ENCODE results near the gene CBY1. TPM values are rescaled to one million over a fixed set of nuclear protein-coding genes. Genes with fewer than 3 reads are reported as not detected.

The CBY1 gene
- polyA plus RNA-seq, 1 of the 3 experiments (the other 2 are of a cell fraction) = 21.8 TPM

GRCh38 chr22:38712486-38713207, 56.2 kb downstream of the CBY1 start:
- DNase-seq = no peak
- no peaks in the 10 kb centered on the region for H3F3A ChIP-seq (replicated peaks; ENCODE audit: insufficient read depth)
- H3K4me3 ChIP-seq (ENCODE audit: low read depth in 2 of 2, low read length in 1 of 2) = no peak overlapping the region
- no peaks in the 10 kb centered on the region; a peak in 1 of 4 replicates for H3K4me1 ChIP-seq (ENCODE audit: control insufficient read depth in 1 of 2, insufficient read depth in 2 of 2, low read depth in 1 of 2, low read length in 1 of 2)
- H3K36me3 ChIP-seq (replicated peaks in 1 of 2; ENCODE audit: control insufficient read depth in 1 of 2, insufficient read depth in 2 of 2, low read length in 1 of 2) = peaks cover 0 to 3% of the 10 kb centered on the region in 2 experiments
- no peak overlapping the region for H2AFZ ChIP-seq (ENCODE audit: low read depth)
- ChIA-PET POLR2A (no interaction called here), CTCF (interaction anchor here (0.6 to 1.6 kb wide), 2 partner anchors 12 to 20 kb away, joined by 3 to 4 read pairs; no protein-coding TSS in a partner anchor)
- H3K4me2 ChIP-seq = no peak overlapping the region
- TF ChIP-seq, protein P1, sequence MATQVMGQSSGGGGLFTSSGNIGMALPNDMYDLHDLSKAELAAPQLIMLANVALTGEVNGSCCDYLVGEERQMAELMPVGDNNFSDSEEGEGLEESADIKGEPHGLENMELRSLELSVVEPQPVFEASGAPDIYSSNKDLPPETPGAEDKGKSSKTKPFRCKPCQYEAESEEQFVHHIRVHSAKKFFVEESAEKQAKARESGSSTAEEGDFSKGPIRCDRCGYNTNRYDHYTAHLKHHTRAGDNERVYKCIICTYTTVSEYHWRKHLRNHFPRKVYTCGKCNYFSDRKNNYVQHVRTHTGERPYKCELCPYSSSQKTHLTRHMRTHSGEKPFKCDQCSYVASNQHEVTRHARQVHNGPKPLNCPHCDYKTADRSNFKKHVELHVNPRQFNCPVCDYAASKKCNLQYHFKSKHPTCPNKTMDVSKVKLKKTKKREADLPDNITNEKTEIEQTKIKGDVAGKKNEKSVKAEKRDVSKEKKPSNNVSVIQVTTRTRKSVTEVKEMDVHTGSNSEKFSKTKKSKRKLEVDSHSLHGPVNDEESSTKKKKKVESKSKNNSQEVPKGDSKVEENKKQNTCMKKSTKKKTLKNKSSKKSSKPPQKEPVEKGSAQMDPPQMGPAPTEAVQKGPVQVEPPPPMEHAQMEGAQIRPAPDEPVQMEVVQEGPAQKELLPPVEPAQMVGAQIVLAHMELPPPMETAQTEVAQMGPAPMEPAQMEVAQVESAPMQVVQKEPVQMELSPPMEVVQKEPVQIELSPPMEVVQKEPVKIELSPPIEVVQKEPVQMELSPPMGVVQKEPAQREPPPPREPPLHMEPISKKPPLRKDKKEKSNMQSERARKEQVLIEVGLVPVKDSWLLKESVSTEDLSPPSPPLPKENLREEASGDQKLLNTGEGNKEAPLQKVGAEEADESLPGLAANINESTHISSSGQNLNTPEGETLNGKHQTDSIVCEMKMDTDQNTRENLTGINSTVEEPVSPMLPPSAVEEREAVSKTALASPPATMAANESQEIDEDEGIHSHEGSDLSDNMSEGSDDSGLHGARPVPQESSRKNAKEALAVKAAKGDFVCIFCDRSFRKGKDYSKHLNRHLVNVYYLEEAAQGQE (IDR thresholded peaks at IDR 0.05; ENCODE audit: low read depth, low read length) = no peak
- TF ChIP-seq POLR2AphosphoS5 (IDR thresholded peaks at IDR 0.05; ENCODE audit: low read depth, low read length) (no peak), GATA2 (CRISPR knock-in tag; IDR thresholded peaks at IDR 0.05) (no peak), TCF12 (IDR thresholded peaks at IDR 0.05) (no peak)
- peaks cover 76% of the 10 kb centered on the region for H3K79me2 ChIP-seq (ENCODE audit: insufficient read depth)
- no peaks in the 10 kb centered on the region for H3K27me3 ChIP-seq (ENCODE audit: insufficient read depth)
- WGBS (ENCODE audit: low lambda C conversion rate) = 99% methylated on average over 11 of the region's 11 CpGs
- no peak overlapping the region for H3K9ac ChIP-seq
- H3K9me3 ChIP-seq = no peaks in the 10 kb centered on the region
- no peak overlapping the region for H3K27ac ChIP-seq (ENCODE audit: low read depth in 2 of 2, low read length in 1 of 2)
- H4K20me1 ChIP-seq (ENCODE audit: insufficient read depth) = peaks cover 14% of the 10 kb centered on the region; the same call in 1 of the 2 replicates
- H3K9me2 ChIP-seq = no peaks in the 10 kb centered on the region

GRCh38 chr22:38713921-38714320, 57.5 kb downstream of the CBY1 start:
- H3K4me1 ChIP-seq (ENCODE audit: control insufficient read depth in 1 of 2, insufficient read depth in 2 of 2, low read depth in 1 of 2, low read length in 1 of 2) = no peaks in the 10 kb centered on the region; a peak in 1 of 4 replicates
- TF ChIP-seq, protein P2, sequence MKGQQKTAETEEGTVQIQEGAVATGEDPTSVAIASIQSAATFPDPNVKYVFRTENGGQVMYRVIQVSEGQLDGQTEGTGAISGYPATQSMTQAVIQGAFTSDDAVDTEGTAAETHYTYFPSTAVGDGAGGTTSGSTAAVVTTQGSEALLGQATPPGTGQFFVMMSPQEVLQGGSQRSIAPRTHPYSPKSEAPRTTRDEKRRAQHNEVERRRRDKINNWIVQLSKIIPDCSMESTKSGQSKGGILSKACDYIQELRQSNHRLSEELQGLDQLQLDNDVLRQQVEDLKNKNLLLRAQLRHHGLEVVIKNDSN (IDR thresholded peaks at IDR 0.05; ENCODE audit: borderline replicate concordance, low read depth) = no peak
- no peak for TF ChIP-seq GABPA (IDR thresholded peaks at IDR 0.05; ENCODE audit: low read depth)
- no peak for TF ChIP-seq MEF2A (IDR thresholded peaks at IDR 0.05; ENCODE audit: borderline replicate concordance, low read depth)
- TF ChIP-seq MAX (IDR thresholded peaks at IDR 0.05; ENCODE audit: low read depth) = no peak
- TF ChIP-seq, protein P3, sequence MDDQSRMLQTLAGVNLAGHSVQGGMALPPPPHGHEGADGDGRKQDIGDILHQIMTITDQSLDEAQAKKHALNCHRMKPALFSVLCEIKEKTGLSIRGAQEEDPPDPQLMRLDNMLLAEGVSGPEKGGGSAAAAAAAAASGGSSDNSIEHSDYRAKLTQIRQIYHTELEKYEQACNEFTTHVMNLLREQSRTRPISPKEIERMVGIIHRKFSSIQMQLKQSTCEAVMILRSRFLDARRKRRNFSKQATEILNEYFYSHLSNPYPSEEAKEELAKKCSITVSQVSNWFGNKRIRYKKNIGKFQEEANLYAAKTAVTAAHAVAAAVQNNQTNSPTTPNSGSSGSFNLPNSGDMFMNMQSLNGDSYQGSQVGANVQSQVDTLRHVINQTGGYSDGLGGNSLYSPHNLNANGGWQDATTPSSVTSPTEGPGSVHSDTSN (IDR thresholded peaks at IDR 0.05) = no peak
- no peak for TF ChIP-seq TCF12 (IDR thresholded peaks at IDR 0.05)
- TF ChIP-seq YY1 (IDR thresholded peaks at IDR 0.05; ENCODE audit: low read depth) = no peak
- no peak for TF ChIP-seq USF2 (IDR thresholded peaks at IDR 0.05; ENCODE audit: borderline replicate concordance, low read depth, low read length)
- TF ChIP-seq, protein P4, sequence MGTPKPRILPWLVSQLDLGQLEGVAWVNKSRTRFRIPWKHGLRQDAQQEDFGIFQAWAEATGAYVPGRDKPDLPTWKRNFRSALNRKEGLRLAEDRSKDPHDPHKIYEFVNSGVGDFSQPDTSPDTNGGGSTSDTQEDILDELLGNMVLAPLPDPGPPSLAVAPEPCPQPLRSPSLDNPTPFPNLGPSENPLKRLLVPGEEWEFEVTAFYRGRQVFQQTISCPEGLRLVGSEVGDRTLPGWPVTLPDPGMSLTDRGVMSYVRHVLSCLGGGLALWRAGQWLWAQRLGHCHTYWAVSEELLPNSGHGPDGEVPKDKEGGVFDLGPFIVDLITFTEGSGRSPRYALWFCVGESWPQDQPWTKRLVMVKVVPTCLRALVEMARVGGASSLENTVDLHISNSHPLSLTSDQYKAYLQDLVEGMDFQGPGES (IDR thresholded peaks at IDR 0.05; ENCODE audit: low read depth, low read length) = no peak
- no peak for TF ChIP-seq SIN3A (IDR thresholded peaks at IDR 0.05; ENCODE audit: borderline replicate concordance, low read depth, low read length)
- no peak for TF ChIP-seq RXRA (IDR thresholded peaks at IDR 0.05; ENCODE audit: borderline replicate concordance, low read depth)
- no peak for TF ChIP-seq CHD2 (IDR thresholded peaks at IDR 0.05; ENCODE audit: low read length, partially characterized antibody)
- TF ChIP-seq NFIC (IDR thresholded peaks at IDR 0.05; ENCODE audit: borderline replicate concordance) = no peak
- no peak for TF ChIP-seq MXI1 (IDR thresholded peaks at IDR 0.05; ENCODE audit: low read depth, low read length)
- no peak for TF ChIP-seq FOXM1 (IDR thresholded peaks at IDR 0.05; ENCODE audit: low read depth)
- no peak for TF ChIP-seq TAF1 (IDR thresholded peaks at IDR 0.05; ENCODE audit: borderline replicate concordance, low read depth, low read length)
- no peak for TF ChIP-seq EZH2phosphoT487 (IDR thresholded peaks at IDR 0.05; ENCODE audit: borderline replicate concordance, low read depth)
- no peak overlapping the region for H3K4me3 ChIP-seq (ENCODE audit: low read depth in 2 of 2, low read length in 1 of 2)
- H3K9ac ChIP-seq = no peak overlapping the region
- WGBS (ENCODE audit: low lambda C conversion rate) = 98% methylated on average over 7 of the region's 8 CpGs
- DNase-seq = no peak
- ChIA-PET CTCF (no interaction called here), POLR2A (no interaction called here)
- 0 out of 2 replicates have a peak, but pooled peaks cover 4% of the 10 kb centered on the region for H4K20me1 ChIP-seq (ENCODE audit: insufficient read depth)
- H3K27me3 ChIP-seq (ENCODE audit: insufficient read depth) = no peaks in the 10 kb centered on the region
- H3F3A ChIP-seq (replicated peaks; ENCODE audit: insufficient read depth) = peaks cover 4% of the 10 kb centered on the region
- no peaks in the 10 kb centered on the region for H3K9me3 ChIP-seq
- H2AFZ ChIP-seq (ENCODE audit: low read depth) = no peak overlapping the region
- peaks cover 0 to 3% of the 10 kb centered on the region in 2 experiments for H3K36me3 ChIP-seq (replicated peaks in 1 of 2; ENCODE audit: control insufficient read depth in 1 of 2, insufficient read depth in 2 of 2, low read length in 1 of 2)
- H3K27ac ChIP-seq (ENCODE audit: low read depth in 2 of 2, low read length in 1 of 2) = no peak overlapping the region
- peaks cover 63% of the 10 kb centered on the region for H3K79me2 ChIP-seq (ENCODE audit: insufficient read depth)
- no peak overlapping the region for H3K4me2 ChIP-seq
- H3K9me2 ChIP-seq = no peaks in the 10 kb centered on the region

All from SK-N-SH (cell line).